ENCODE data around the gene CRACR2A.
A peak's percentile ranks its signal among the peaks of the same experiment; 100 is the strongest.

Gene CRACR2A

GRCh38 chr12:3712209-3712992 is 40.5 kb downstream of the CRACR2A start:
- DNase-seq (ENCODE audit: low spot score in 2 of 2) (no peak), ATAC-seq (replicated peaks; ENCODE audit: extremely low read depth, poor library complexity, severe bottlenecking) (no peak)
- Mint-ChIP-seq H3K9me3 (no peaks in the 10 kb centered on the region), H3K27ac (ENCODE audit: low read depth) (no peak overlapping the region), H3K36me3 (ENCODE audit: insufficient read depth) (peaks cover 8% of the 10 kb centered on the region), H3K4me3 (no peak overlapping the region), H3K27me3 (no peaks in the 10 kb centered on the region), H3K4me1 (peaks cover 11% of the 10 kb centered on the region)

- ATAC-seq (replicated peaks; ENCODE audit: extremely low read depth, poor library complexity, severe bottlenecking) (no peak), DNase-seq (ENCODE audit: low spot score in 2 of 2) (no peak)
- Mint-ChIP-seq H3K27ac (ENCODE audit: low read depth) (no peak overlapping the region), H3K4me3 (no peak overlapping the region), H3K9me3 (no peaks in the 10 kb centered on the region), H3K4me1 (peaks cover 27% of the 10 kb centered on the region), H3K27me3 (no peaks in the 10 kb centered on the region), H3K36me3 (ENCODE audit: insufficient read depth) (peaks cover 6% of the 10 kb centered on the region)
These were observed 47.6 kb downstream of the CRACR2A start for GRCh38 chr12:3705354-3705675.

- H3K27ac Mint-ChIP-seq (ENCODE audit: low read depth): peak overlapping the region; percentile 51
- ATAC-seq (replicated peaks; ENCODE audit: extremely low read depth, poor library complexity, severe bottlenecking) (no peak), DNase-seq (ENCODE audit: low spot score in 2 of 2) (no peak)
- no peak overlapping the region for H3K4me3 Mint-ChIP-seq
- no peaks in the 10 kb centered on the region for H3K27me3 Mint-ChIP-seq
- peaks cover 7% of the 10 kb centered on the region for H3K36me3 Mint-ChIP-seq (ENCODE audit: insufficient read depth)
- H3K9me3 Mint-ChIP-seq: no peaks in the 10 kb centered on the region
- H3K4me1 Mint-ChIP-seq: peaks cover 27% of the 10 kb centered on the region
These were observed 48.2 kb downstream of the CRACR2A start for GRCh38 chr12:3704512-3705353.

GRCh38 chr12:3700861-3701260 is 52.0 kb downstream of the CRACR2A start:
- no peaks in the 10 kb centered on the region for H3K27me3 Mint-ChIP-seq
- no peak for DNase-seq (ENCODE audit: low spot score in 2 of 2)

GRCh38 chr12:3698218-3698974 is 54.5 kb downstream of the CRACR2A start:
- no peak for DNase-seq (ENCODE audit: low spot score in 2 of 2)
- Mint-ChIP-seq H3K9me3 (no peaks in the 10 kb centered on the region), H3K36me3 (ENCODE audit: insufficient read depth) (peaks cover 12% of the 10 kb centered on the region), H3K4me1 (peaks cover 18% of the 10 kb centered on the region), H3K4me3 (no peak overlapping the region), H3K27ac (ENCODE audit: low read depth) (no peak overlapping the region), H3K27me3 (no peaks in the 10 kb centered on the region)
- no peak for ATAC-seq (replicated peaks; ENCODE audit: extremely low read depth, poor library complexity, severe bottlenecking)

More at GRCh38 chr12:3700861-3701260, 52.0 kb downstream of the CRACR2A start:
- Mint-ChIP-seq H3K9me3 (no peaks in the 10 kb centered on the region), H3K36me3 (ENCODE audit: insufficient read depth) (peaks cover 4% of the 10 kb centered on the region), H3K4me1 (peaks cover 18% of the 10 kb centered on the region), H3K27ac (ENCODE audit: low read depth) (no peak overlapping the region), H3K4me3 (no peak overlapping the region)
- ATAC-seq (replicated peaks; ENCODE audit: extremely low read depth, poor library complexity, severe bottlenecking): no peak

- DNase-seq (ENCODE audit: low spot score in 2 of 2) (no peak), ATAC-seq (replicated peaks; ENCODE audit: extremely low read depth, poor library complexity, severe bottlenecking) (no peak)
- H3K36me3 Mint-ChIP-seq (ENCODE audit: insufficient read depth): peaks cover 12% of the 10 kb centered on the region
- H3K27ac Mint-ChIP-seq (ENCODE audit: low read depth): no peak overlapping the region
- H3K4me1 Mint-ChIP-seq: peaks cover 18% of the 10 kb centered on the region
- H3K9me3 Mint-ChIP-seq: no peaks in the 10 kb centered on the region
- H3K4me3 Mint-ChIP-seq: no peak overlapping the region
- no peaks in the 10 kb centered on the region for H3K27me3 Mint-ChIP-seq
These were observed 55.5 kb downstream of the CRACR2A start for GRCh38 chr12:3697311-3697870.

- Mint-ChIP-seq H3K4me1 (peaks cover 11% of the 10 kb centered on the region), H3K4me3 (no peak overlapping the region), H3K36me3 (ENCODE audit: insufficient read depth) (peaks cover 10% of the 10 kb centered on the region), H3K27ac (ENCODE audit: low read depth) (no peak overlapping the region), H3K27me3 (no peaks in the 10 kb centered on the region), H3K9me3 (no peaks in the 10 kb centered on the region)
- DNase-seq (ENCODE audit: low spot score in 2 of 2): no peak
- no peak for ATAC-seq (replicated peaks; ENCODE audit: extremely low read depth, poor library complexity, severe bottlenecking)
These were observed 58.2 kb downstream of the CRACR2A start for GRCh38 chr12:3694673-3695072.

GRCh38 chr12:3692616-3693365 is 60.1 kb downstream of the CRACR2A start:
- H3K4me1 Mint-ChIP-seq: peaks cover 11% of the 10 kb centered on the region
- no peak for DNase-seq (ENCODE audit: low spot score in 2 of 2)
- no peaks in the 10 kb centered on the region for H3K9me3 Mint-ChIP-seq
- H3K4me3 Mint-ChIP-seq: no peak overlapping the region
- ATAC-seq (replicated peaks; ENCODE audit: extremely low read depth, poor library complexity, severe bottlenecking): no peak
- H3K27ac Mint-ChIP-seq (ENCODE audit: low read depth): peak overlapping the region; percentile 63
- H3K36me3 Mint-ChIP-seq (ENCODE audit: insufficient read depth): peaks cover 10% of the 10 kb centered on the region
- H3K27me3 Mint-ChIP-seq: no peaks in the 10 kb centered on the region

GRCh38 chr12:3686463-3686862 is 66.4 kb downstream of the CRACR2A start:
- Mint-ChIP-seq H3K27ac (ENCODE audit: low read depth) (peak overlapping the region; percentile 39), H3K4me1 (peaks cover 6% of the 10 kb centered on the region), H3K9me3 (no peaks in the 10 kb centered on the region), H3K4me3 (no peak overlapping the region), H3K27me3 (no peaks in the 10 kb centered on the region), H3K36me3 (ENCODE audit: insufficient read depth) (peaks cover 2% of the 10 kb centered on the region)
- DNase-seq (ENCODE audit: low spot score in 2 of 2) (no peak), ATAC-seq (replicated peaks; ENCODE audit: extremely low read depth, poor library complexity, severe bottlenecking) (no peak)

GRCh38 chr12:3685830-3686229 is 67.1 kb downstream of the CRACR2A start:
- peaks cover 2% of the 10 kb centered on the region for H3K36me3 Mint-ChIP-seq (ENCODE audit: insufficient read depth)
- DNase-seq (ENCODE audit: low spot score in 2 of 2) (no peak), ATAC-seq (replicated peaks; ENCODE audit: extremely low read depth, poor library complexity, severe bottlenecking) (no peak)
- H3K4me1 Mint-ChIP-seq: peaks cover 6% of the 10 kb centered on the region
- no peak overlapping the region for H3K27ac Mint-ChIP-seq (ENCODE audit: low read depth)
- H3K9me3 Mint-ChIP-seq: no peaks in the 10 kb centered on the region
- no peak overlapping the region for H3K4me3 Mint-ChIP-seq
- no peaks in the 10 kb centered on the region for H3K27me3 Mint-ChIP-seq

- no peak for ATAC-seq (replicated peaks; ENCODE audit: extremely low read depth, poor library complexity, severe bottlenecking)
These were observed 68.4 kb downstream of the CRACR2A start for GRCh38 chr12:3684449-3685051.

More at GRCh38 chr12:3684449-3685051, 68.4 kb downstream of the CRACR2A start:
- Mint-ChIP-seq H3K27me3 (no peaks in the 10 kb centered on the region), H3K4me3 (no peak overlapping the region), H3K4me1 (peaks cover 6% of the 10 kb centered on the region), H3K36me3 (ENCODE audit: insufficient read depth) (peaks cover 2% of the 10 kb centered on the region), H3K9me3 (no peaks in the 10 kb centered on the region), H3K27ac (ENCODE audit: low read depth) (no peak overlapping the region)
- DNase-seq (ENCODE audit: low spot score in 2 of 2): no peak
